ENCODE measurements around the gene LAMC3.

LAMC3 gene

GRCh38 chr9:131030239-131031004 lies 21.4 kb downstream of the LAMC3 start:
- ATAC-seq, result no peak

GRCh38 chr9:131031005-131031641 lies 22.1 kb downstream of the LAMC3 start:
- no peak for ATAC-seq
- TF ChIP-seq TCF4 (CRISPR knock-in tag; IDR thresholded peaks at IDR 0.05; ENCODE audit: borderline replicate concordance) (no peak), ISL1 (CRISPR knock-in tag; IDR thresholded peaks at IDR 0.05) (no peak), CSDC2 (CRISPR knock-in tag; IDR thresholded peaks at IDR 0.05) (no peak), ZC3H10 (CRISPR knock-in tag; IDR thresholded peaks at IDR 0.05) (no peak), PPARA (CRISPR knock-in tag; IDR thresholded peaks at IDR 0.05; ENCODE audit: borderline replicate concordance) (no peak), TOX (CRISPR knock-in tag; IDR thresholded peaks at IDR 0.05; ENCODE audit: borderline replicate concordance) (no peak), ZFP30 (CRISPR knock-in tag; IDR thresholded peaks at IDR 0.05) (no peak), ESRRG (CRISPR knock-in tag; IDR thresholded peaks at IDR 0.05) (no peak), ZNF8 (CRISPR knock-in tag; IDR thresholded peaks at IDR 0.05) (no peak), BACH2 (CRISPR knock-in tag; IDR thresholded peaks at IDR 0.05; ENCODE audit: borderline replicate concordance) (no peak), PATZ1 (CRISPR knock-in tag; IDR thresholded peaks at IDR 0.05; ENCODE audit: borderline replicate concordance) (no peak), ZNF70 (CRISPR knock-in tag; IDR thresholded peaks at IDR 0.05) (no peak), ARNTL (CRISPR knock-in tag; IDR thresholded peaks at IDR 0.05; ENCODE audit: borderline replicate concordance, low read depth) (no peak)

More at GRCh38 chr9:131030239-131031004, 21.4 kb downstream of the LAMC3 start:
- no peak for TF ChIP-seq ARNTL (CRISPR knock-in tag; IDR thresholded peaks at IDR 0.05; ENCODE audit: borderline replicate concordance, low read depth)
- TF ChIP-seq PATZ1 (CRISPR knock-in tag; IDR thresholded peaks at IDR 0.05; ENCODE audit: borderline replicate concordance), result no peak
- no peak for TF ChIP-seq OSR1 (CRISPR knock-in tag; IDR thresholded peaks at IDR 0.05)
- no peak for TF ChIP-seq CREB5 (CRISPR knock-in tag; IDR thresholded peaks at IDR 0.05; ENCODE audit: low read depth)
- TF ChIP-seq GLIS3 (CRISPR knock-in tag; IDR thresholded peaks at IDR 0.05), result no peak
- TF ChIP-seq SNAI2 (CRISPR knock-in tag; IDR thresholded peaks at IDR 0.05), result no peak
- TF ChIP-seq TSHZ2 (CRISPR knock-in tag; IDR thresholded peaks at IDR 0.05), result no peak
- no peak for TF ChIP-seq CSRNP3 (CRISPR knock-in tag; IDR thresholded peaks at IDR 0.05)
- TF ChIP-seq ESRRG (CRISPR knock-in tag; IDR thresholded peaks at IDR 0.05), result no peak

GRCh38 chr9:131031642-131032005 lies 22.6 kb downstream of the LAMC3 start:
- no peak for ATAC-seq
- TF ChIP-seq ZNF70 (CRISPR knock-in tag; IDR thresholded peaks at IDR 0.05) (no peak), OSR1 (CRISPR knock-in tag; IDR thresholded peaks at IDR 0.05) (no peak), ESRRG (CRISPR knock-in tag; IDR thresholded peaks at IDR 0.05) (no peak), ARNTL (CRISPR knock-in tag; IDR thresholded peaks at IDR 0.05; ENCODE audit: borderline replicate concordance, low read depth) (no peak), CREB5 (CRISPR knock-in tag; IDR thresholded peaks at IDR 0.05; ENCODE audit: low read depth) (no peak), ZFP30 (CRISPR knock-in tag; IDR thresholded peaks at IDR 0.05) (no peak), BACH2 (CRISPR knock-in tag; IDR thresholded peaks at IDR 0.05; ENCODE audit: borderline replicate concordance) (no peak), SNAI2 (CRISPR knock-in tag; IDR thresholded peaks at IDR 0.05) (no peak), RARB (CRISPR knock-in tag; IDR thresholded peaks at IDR 0.05) (no peak), POU6F1 (CRISPR knock-in tag; IDR thresholded peaks at IDR 0.05; ENCODE audit: borderline replicate concordance, low read depth) (no peak), ISL1 (CRISPR knock-in tag; IDR thresholded peaks at IDR 0.05) (no peak), ZFP3 (CRISPR knock-in tag; IDR thresholded peaks at IDR 0.05) (no peak), PPARA (CRISPR knock-in tag; IDR thresholded peaks at IDR 0.05; ENCODE audit: borderline replicate concordance) (no peak)
